SKM-1 treated with dmso at 0.1 percent for 144 hours (cell line): ENCODE results near the gene C1orf174.
"Not testable (repeated sequence)": the region's sequence is repeated elsewhere in the genome, so short reads cannot be mapped to it uniquely, and the experiment has no call there.

ENCODE experiments used
- DNase-seq: peaks from one replicate; lab custom pipeline; 2025; ENCODE audit not compliant: unreplicated experiment; lab: John Stamatoyannopoulos, UW

The C1orf174 gene

GRCh38 chr1:3926956-3927355, 26.9 kb upstream of the C1orf174 start:
- DNase-seq, result no peak

- no peak for DNase-seq
Observed at GRCh38 chr1:3925762-3926161, 25.7 kb upstream of the C1orf174 start.

GRCh38 chr1:3925256-3925655, 25.2 kb upstream of the C1orf174 start:
- no peak for DNase-seq

- DNase-seq, result no peak
Observed at GRCh38 chr1:3924825-3925220, 24.8 kb upstream of the C1orf174 start.

GRCh38 chr1:3924186-3924824, 24.2 kb upstream of the C1orf174 start:
- DNase-seq, result no peak

- no peak for DNase-seq
Observed at GRCh38 chr1:3923378-3924185, 23.5 kb upstream of the C1orf174 start.

GRCh38 chr1:3922851-3923250, 22.8 kb upstream of the C1orf174 start:
- no peak for DNase-seq

- no peak for DNase-seq
Observed at GRCh38 chr1:3922201-3922725, 22.2 kb upstream of the C1orf174 start.

GRCh38 chr1:3921765-3922164, 21.7 kb upstream of the C1orf174 start:
- no peak for DNase-seq

GRCh38 chr1:3919706-3920105, 19.6 kb upstream of the C1orf174 start:
- no peak for DNase-seq

- DNase-seq, result no peak
Observed at GRCh38 chr1:3918966-3919611, 19.0 kb upstream of the C1orf174 start.

GRCh38 chr1:3918359-3918758, 18.3 kb upstream of the C1orf174 start:
- DNase-seq, result not testable (repeated sequence)

GRCh38 chr1:3917761-3918160, 17.7 kb upstream of the C1orf174 start:
- no peak for DNase-seq

- DNase-seq, result no peak
Observed at GRCh38 chr1:3915551-3916121, 15.6 kb upstream of the C1orf174 start.

GRCh38 chr1:3914911-3915310, 14.8 kb upstream of the C1orf174 start:
- DNase-seq, result no peak

- DNase-seq, result no peak
Observed at GRCh38 chr1:3914331-3914851, 14.3 kb upstream of the C1orf174 start.

- DNase-seq, result no peak
Observed at GRCh38 chr1:3912809-3913685, 13.0 kb upstream of the C1orf174 start.

GRCh38 chr1:3911981-3912808, 12.1 kb upstream of the C1orf174 start:
- no peak for DNase-seq
